ENCODE measurements around the gene ATXN10.
A peak's percentile ranks its signal among the peaks of the same experiment; 100 is the strongest.

The ATXN10 gene

DNA sequence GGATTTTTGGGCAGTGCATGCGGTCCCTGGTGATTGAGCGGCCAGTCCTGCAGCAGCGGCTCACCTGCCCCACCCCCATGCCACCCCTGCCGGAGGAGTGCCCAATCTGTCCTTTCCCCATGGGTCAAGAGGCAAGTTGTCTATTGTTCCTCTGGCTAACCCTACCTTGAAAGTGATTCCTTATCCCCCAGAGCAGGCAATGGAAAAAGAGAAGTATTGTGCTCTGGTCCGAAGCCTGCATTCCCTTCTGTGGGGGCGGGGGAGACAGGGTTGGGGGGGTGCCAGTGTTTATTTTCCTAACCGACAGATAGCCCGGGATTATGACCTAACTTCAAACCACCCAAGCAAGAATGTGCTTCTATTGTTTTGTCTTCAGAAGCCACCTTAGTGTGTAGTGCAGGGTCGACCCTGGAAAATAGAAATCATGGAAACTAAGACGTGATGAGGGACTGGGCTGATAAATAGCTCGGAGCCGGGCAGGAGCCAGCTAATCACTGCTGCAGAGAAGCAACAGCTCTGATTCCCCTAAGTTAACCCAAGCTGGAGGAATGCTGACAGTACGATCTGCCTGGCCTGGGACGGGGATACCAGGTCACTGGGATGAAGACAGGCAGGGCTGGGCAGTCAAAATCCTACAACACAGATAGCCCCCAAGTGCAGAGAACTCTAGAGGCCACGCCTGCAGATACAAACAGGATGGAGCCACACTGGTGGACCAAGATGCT lies 38.7 kb upstream of the ATXN10 start:
- peaks cover 14% of the 10 kb centered on the region for H3K4me1 ChIP-seq (ENCODE audit: control insufficient read depth, insufficient read depth, low read length)
- no peaks in the 10 kb centered on the region for H3K36me3 ChIP-seq (ENCODE audit: control insufficient read depth, insufficient read depth, low read length)
- no peak overlapping the region for H3K4me3 ChIP-seq (ENCODE audit: low read length)
- no peaks in the 10 kb centered on the region for H3K9me3 ChIP-seq (ENCODE audit: control insufficient read depth, low read length)
- no peak overlapping the region for H3K9ac ChIP-seq (ENCODE audit: low read length)
- peaks cover 17% of the 10 kb centered on the region for H3K27me3 ChIP-seq (ENCODE audit: control insufficient read depth, insufficient read depth, low read length)

DNA sequence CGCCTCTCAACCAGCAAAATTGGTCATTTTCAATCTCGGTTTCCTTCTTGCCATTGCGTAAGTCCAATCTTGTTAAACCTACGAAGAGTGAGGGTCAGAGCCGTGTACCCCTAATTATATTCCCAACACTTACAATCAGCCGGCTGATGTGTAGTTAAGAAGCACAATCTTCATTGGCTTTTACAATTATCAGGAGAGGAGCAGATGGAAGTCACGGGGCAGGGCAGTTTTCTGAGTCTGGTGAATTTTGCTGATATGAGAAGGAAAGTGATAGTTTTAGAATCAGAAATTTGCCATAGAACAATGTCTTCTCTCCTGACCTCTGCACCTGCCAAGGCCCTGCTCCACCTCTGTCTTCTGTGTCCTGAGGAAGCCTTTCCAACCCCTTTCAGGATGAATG lies 35.0 kb upstream of the ATXN10 start:
- peaks cover 34% of the 10 kb centered on the region for H3K27me3 ChIP-seq (ENCODE audit: control insufficient read depth, insufficient read depth, low read length)
- H3K4me3 ChIP-seq (ENCODE audit: low read length): no peak overlapping the region
- no peaks in the 10 kb centered on the region for H3K9me3 ChIP-seq (ENCODE audit: control insufficient read depth, low read length)
- H3K4me1 ChIP-seq (ENCODE audit: control insufficient read depth, insufficient read depth, low read length): peaks cover 20% of the 10 kb centered on the region
- no peaks in the 10 kb centered on the region for H3K36me3 ChIP-seq (ENCODE audit: control insufficient read depth, insufficient read depth, low read length)
- H3K9ac ChIP-seq (ENCODE audit: low read length): no peak overlapping the region

DNA sequence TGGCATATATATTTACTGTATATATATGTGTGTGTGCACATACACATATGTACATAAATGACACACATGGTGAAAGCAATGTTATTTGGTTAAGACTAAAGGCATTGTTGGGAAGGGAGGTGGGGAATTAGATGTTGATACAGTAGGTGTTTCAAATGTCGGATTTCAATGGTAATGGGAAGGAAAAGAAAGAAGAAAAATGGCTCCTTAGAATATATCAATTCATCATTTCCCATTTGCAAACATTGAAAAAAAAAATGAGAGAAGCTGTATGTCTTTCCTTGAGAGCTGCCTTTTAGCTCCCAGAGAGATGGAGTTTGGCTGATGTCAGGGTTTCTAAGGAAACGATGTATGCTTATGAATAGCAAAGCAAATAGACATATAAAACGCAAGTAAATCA lies 33.4 kb upstream of the ATXN10 start:
- H3K9me3 ChIP-seq (ENCODE audit: control insufficient read depth, low read length): no peaks in the 10 kb centered on the region
- H3K36me3 ChIP-seq (ENCODE audit: control insufficient read depth, insufficient read depth, low read length): no peaks in the 10 kb centered on the region
- H3K27me3 ChIP-seq (ENCODE audit: control insufficient read depth, insufficient read depth, low read length): peaks cover 27% of the 10 kb centered on the region
- no peak overlapping the region for H3K4me3 ChIP-seq (ENCODE audit: low read length)
- peaks cover 15% of the 10 kb centered on the region for H3K4me1 ChIP-seq (ENCODE audit: control insufficient read depth, insufficient read depth, low read length)
- no peak overlapping the region for H3K9ac ChIP-seq (ENCODE audit: low read length)

DNA sequence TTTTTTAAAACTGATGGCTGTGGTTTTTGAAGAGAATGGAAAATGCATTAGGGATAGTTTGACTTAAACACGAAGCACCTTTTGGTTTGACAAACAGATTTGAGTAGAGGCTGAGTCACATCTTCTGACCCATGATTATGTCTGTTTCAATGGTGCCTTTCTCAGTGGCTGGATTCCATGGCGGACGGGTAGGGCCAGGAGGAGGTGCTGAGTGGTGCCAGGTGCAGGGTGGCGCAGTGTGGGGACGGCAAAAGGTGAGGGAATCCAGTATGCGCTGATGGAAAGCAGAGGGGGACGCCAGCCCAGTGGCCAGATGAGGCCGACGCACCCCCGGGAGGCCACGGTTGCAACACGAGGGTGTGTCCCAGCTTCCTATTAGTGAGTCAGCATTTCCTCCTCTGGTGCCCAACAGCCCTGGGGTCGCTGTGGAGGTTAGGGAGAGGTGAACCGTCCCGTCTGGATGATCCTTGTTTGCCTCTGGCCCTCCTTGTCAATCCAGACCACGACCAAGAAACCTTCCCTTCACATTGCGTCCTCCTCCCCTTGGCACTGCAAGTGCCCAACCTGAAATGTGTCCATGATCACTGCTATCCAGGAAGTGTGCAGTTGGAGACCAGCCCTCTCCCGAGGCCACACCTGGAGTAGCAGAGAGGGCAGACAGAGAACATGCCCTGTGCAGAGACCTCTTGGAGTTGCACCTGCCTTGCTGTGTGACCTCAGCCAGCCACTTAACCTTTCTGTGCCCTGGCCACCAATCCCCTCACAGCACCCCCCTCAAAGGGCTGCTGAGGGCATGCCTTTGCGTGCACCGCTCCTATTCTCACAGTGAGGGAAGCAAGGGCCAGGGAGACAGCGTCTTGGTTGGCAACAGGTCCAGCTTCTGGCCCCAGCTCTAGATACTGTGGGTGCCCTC lies 32.5 kb upstream of the ATXN10 start:
- no peak overlapping the region for H3K4me3 ChIP-seq (ENCODE audit: low read length)
- no peaks in the 10 kb centered on the region for H3K9me3 ChIP-seq (ENCODE audit: control insufficient read depth, low read length)
- H3K36me3 ChIP-seq (ENCODE audit: control insufficient read depth, insufficient read depth, low read length): no peaks in the 10 kb centered on the region
- H3K27me3 ChIP-seq (ENCODE audit: control insufficient read depth, insufficient read depth, low read length): peaks cover 25% of the 10 kb centered on the region
- H3K9ac ChIP-seq (ENCODE audit: low read length): no peak overlapping the region
- H3K4me1 ChIP-seq (ENCODE audit: control insufficient read depth, insufficient read depth, low read length): peaks cover 15% of the 10 kb centered on the region

DNA sequence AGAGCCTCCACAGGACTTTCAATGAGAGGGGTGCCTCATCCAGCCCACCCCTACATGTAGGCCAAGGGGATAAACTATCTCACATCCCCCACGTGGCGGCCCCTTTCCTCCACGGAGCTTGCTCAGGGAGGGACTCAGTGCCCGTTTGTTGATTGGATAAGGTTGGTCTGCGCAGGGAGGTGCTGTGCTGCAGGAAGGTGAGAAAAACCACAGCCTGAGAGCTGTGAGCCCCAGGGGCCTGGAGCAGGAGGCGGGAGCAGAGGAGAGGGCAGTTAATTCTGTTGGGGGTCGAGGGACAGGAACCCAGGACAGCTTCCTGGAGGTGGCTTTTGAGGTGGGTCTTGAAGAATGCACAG lies 31.9 kb upstream of the ATXN10 start:
- Histone ChIP-seq H3K4me1 (ENCODE audit: control insufficient read depth, insufficient read depth, low read length) (peaks cover 15% of the 10 kb centered on the region), H3K9ac (ENCODE audit: low read length) (no peak overlapping the region), H3K9me3 (ENCODE audit: control insufficient read depth, low read length) (no peaks in the 10 kb centered on the region), H3K27me3 (ENCODE audit: control insufficient read depth, insufficient read depth, low read length) (peaks cover 32% of the 10 kb centered on the region), H3K36me3 (ENCODE audit: control insufficient read depth, insufficient read depth, low read length) (no peaks in the 10 kb centered on the region), H3K4me3 (ENCODE audit: low read length) (no peak overlapping the region)

DNA sequence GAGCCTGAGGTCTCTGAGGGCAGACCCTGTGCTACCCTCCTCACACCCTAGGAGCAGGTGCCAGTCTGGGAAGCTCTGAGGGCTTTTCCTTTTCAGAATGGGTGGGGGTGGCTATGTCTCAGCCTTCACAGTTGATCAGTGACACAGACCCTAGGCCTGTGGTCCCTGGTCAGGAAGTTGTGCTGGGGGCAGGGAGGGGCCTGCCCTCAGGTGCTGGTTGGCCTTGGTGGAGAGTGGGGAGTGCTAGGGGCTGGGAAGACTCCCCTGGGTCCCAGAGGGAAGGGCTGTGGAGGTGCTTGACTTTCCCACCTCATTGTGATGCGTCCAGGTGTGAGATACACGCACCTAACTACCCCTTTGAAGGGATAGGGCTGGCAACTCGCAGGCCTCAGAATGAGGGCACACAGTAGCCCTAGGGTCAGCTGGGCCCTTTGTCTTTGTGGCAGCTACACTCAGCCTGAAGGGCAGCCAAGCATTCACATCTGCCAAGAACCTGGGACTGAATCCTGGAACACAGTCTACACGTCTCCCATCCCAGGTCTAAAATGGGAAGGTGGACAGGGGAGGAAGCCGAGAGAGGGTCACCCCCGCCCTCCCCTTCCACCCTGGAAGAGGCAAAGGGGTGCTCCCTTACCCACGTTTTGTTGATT lies 31.2 kb upstream of the ATXN10 start:
- no peaks in the 10 kb centered on the region for H3K36me3 ChIP-seq (ENCODE audit: control insufficient read depth, insufficient read depth, low read length)
- peaks cover 38% of the 10 kb centered on the region for H3K27me3 ChIP-seq (ENCODE audit: control insufficient read depth, insufficient read depth, low read length)
- H3K4me3 ChIP-seq (ENCODE audit: low read length): no peak overlapping the region
- H3K9ac ChIP-seq (ENCODE audit: low read length): no peak overlapping the region
- H3K4me1 ChIP-seq (ENCODE audit: control insufficient read depth, insufficient read depth, low read length): peaks cover 18% of the 10 kb centered on the region
- no peaks in the 10 kb centered on the region for H3K9me3 ChIP-seq (ENCODE audit: control insufficient read depth, low read length)

DNA sequence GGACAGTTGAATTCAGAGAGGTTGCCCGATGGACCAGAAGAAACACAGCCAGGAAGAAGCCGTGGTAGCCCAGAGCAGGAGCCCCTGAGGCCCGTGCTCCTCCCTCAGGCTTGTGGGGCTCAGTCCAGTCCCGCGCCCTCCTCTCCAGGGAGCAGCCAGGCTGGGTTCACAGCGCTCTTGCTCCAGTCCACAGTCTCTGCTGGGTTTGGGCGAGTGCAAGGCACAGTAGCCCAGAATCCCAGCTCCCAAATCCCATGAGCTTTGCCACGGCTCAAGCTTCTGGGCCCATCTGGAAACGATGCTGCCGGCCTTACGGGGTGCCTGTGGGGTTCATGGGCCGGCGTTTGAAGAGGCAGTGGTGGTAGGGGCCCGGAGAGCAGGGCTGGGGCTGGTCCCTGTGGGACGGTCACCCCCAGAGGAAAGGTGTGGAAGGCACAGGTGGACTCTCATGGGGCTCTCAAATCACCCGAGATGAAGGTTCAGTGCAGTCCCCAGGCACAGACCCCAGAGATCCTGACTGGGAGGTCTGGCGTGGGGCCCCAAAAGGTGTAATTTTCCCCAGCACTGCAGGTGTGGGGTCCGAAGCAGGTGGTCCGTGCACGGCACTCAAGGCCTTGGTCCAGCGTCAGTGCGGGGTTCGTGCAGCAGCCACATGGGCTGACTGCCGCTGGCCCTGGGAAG lies 30.6 kb upstream of the ATXN10 start:
- no peaks in the 10 kb centered on the region for H3K36me3 ChIP-seq (ENCODE audit: control insufficient read depth, insufficient read depth, low read length)
- H3K4me3 ChIP-seq (ENCODE audit: low read length): no peak overlapping the region
- H3K9me3 ChIP-seq (ENCODE audit: control insufficient read depth, low read length): no peaks in the 10 kb centered on the region
- no peak overlapping the region for H3K9ac ChIP-seq (ENCODE audit: low read length)
- H3K27me3 ChIP-seq (ENCODE audit: control insufficient read depth, insufficient read depth, low read length): peaks cover 41% of the 10 kb centered on the region
- H3K4me1 ChIP-seq (ENCODE audit: control insufficient read depth, insufficient read depth, low read length): peaks cover 19% of the 10 kb centered on the region

DNA sequence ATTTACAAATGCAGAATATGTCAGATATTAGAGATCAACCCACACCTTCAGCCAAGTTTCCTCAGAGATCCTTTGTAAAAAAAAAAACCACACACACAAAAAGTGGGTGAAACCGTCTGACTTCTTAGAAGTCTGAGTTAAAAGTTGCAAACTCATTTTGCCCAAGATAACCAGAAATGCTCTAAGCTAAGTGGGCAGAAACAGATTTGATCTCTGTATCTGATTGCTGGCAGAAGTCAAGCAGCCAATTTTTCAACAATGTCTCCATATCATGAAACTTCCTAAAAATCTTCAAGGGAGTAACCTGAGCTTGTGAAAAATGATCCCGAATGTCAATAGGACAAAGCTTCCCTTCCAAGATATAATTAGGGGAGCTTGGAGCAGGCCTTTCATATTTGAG lies 28.6 kb upstream of the ATXN10 start:
- no peak overlapping the region for H3K4me3 ChIP-seq (ENCODE audit: low read length)
- H3K36me3 ChIP-seq (ENCODE audit: control insufficient read depth, insufficient read depth, low read length): no peaks in the 10 kb centered on the region
- no peaks in the 10 kb centered on the region for H3K9me3 ChIP-seq (ENCODE audit: control insufficient read depth, low read length)
- H3K27me3 ChIP-seq (ENCODE audit: control insufficient read depth, insufficient read depth, low read length): peaks cover 56% of the 10 kb centered on the region
- H3K9ac ChIP-seq (ENCODE audit: low read length): no peak overlapping the region
- H3K4me1 ChIP-seq (ENCODE audit: control insufficient read depth, insufficient read depth, low read length): peaks cover 19% of the 10 kb centered on the region

DNA sequence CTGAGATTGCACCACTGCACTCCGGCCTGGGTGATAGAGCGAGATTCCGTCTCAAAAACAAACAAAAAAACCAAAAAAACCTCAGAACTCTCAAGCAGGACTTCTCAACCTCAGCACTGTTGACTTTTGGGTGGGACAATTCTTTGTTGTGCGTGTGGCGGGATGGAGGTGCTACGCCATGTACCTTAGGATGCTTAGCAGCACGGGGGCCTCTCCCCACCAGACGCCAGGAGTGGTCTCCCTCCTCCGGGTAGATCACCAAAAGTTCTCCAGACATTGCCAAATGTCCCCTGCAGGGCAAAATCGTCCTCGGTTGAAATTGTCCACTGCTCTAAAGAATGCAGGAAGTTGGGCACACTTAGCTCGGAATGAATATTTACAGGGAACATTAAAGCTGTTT lies 26.9 kb upstream of the ATXN10 start:
- peaks cover 60% of the 10 kb centered on the region for H3K27me3 ChIP-seq (ENCODE audit: control insufficient read depth, insufficient read depth, low read length)
- H3K4me1 ChIP-seq (ENCODE audit: control insufficient read depth, insufficient read depth, low read length): peaks cover 6% of the 10 kb centered on the region
- no peaks in the 10 kb centered on the region for H3K36me3 ChIP-seq (ENCODE audit: control insufficient read depth, insufficient read depth, low read length)
- H3K9me3 ChIP-seq (ENCODE audit: control insufficient read depth, low read length): no peaks in the 10 kb centered on the region
- H3K4me3 ChIP-seq (ENCODE audit: low read length): no peak overlapping the region
- no peak overlapping the region for H3K9ac ChIP-seq (ENCODE audit: low read length)

DNA sequence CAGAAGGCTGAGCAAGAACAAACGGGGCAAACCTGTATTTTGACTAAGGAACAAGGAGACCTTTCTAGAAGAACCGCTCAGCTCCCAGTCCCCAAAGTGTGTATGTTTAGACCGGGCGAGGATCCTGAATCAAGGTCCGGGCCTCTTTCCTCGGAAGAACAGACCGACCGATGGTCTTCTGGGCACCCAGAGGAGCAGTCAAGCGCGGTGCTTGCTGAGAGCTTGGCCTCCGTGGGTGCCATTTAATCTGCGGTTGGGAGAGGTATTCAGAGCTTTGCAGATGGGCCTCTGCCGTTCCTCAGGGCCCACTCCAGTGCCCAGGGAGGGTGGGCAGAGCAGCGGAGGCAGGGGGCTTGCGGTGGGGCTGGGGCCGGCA lies 26.5 kb upstream of the ATXN10 start:
- H3K27me3 ChIP-seq (ENCODE audit: control insufficient read depth, insufficient read depth, low read length): peaks cover 58% of the 10 kb centered on the region
- peak overlapping the region; percentile 39 for H3K9ac ChIP-seq (ENCODE audit: low read length)
- H3K36me3 ChIP-seq (ENCODE audit: control insufficient read depth, insufficient read depth, low read length): no peaks in the 10 kb centered on the region
- H3K4me3 ChIP-seq (ENCODE audit: low read length): no peak overlapping the region
- H3K4me1 ChIP-seq (ENCODE audit: control insufficient read depth, insufficient read depth, low read length): peaks cover 4% of the 10 kb centered on the region
- H3K9me3 ChIP-seq (ENCODE audit: control insufficient read depth, low read length): no peaks in the 10 kb centered on the region

DNA sequence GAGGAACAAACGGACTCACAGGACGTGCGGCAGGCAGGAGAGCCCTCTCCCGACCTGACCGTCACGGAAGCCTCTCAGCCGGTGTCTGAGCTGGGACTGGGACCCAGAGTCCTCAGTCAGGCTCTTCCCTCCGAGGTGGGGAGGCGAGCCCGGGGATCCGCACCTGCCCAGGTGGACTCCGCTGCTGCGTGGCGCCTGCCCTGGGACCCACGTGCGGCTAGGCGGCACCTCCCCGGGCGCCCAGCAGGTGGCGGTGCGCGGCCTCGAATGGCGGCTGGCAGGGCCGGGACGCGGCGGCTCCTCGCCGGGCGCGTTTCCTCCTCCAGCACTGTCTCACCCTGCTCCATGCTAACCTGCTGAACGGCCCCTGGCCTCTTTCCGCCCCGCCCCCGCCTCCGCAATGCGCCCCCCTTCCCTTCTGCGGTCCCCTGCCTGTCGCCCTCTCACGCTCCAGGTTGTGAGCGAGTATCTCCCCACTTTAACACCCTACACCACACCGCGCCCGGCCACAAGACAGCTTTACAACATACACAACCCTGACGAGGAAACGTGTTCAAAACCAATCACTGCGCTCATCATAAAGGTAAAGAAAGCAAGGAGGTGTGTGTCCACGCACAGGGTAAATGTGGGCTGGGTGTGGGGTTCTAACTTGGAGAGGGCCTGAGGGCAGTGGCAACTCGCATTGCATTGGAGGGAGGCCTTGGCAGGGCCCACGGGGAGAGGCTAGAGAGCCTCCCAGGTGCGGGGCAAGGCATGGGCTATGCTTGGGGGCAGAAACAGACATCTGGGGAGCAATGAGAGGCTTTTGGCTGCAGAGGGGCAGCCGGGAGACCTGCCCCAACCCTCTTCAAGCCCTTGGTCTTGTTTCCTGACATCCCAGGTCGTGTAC lies 25.9 kb upstream of the ATXN10 start:
- Histone ChIP-seq H3K4me1 (ENCODE audit: control insufficient read depth, insufficient read depth, low read length) (peaks cover 4% of the 10 kb centered on the region), H3K9ac (ENCODE audit: low read length) (peak overlapping the region; percentile 39), H3K36me3 (ENCODE audit: control insufficient read depth, insufficient read depth, low read length) (no peaks in the 10 kb centered on the region), H3K4me3 (ENCODE audit: low read length) (no peak overlapping the region), H3K9me3 (ENCODE audit: control insufficient read depth, low read length) (no peaks in the 10 kb centered on the region), H3K27me3 (ENCODE audit: control insufficient read depth, insufficient read depth, low read length) (peaks cover 53% of the 10 kb centered on the region)
